HG03025 (cell line): Measurements from ENCODE around the gene SRP19.
"Not testable (repeated sequence)": the region's sequence is repeated elsewhere in the genome, so short reads cannot be mapped to it uniquely, and the experiment has no call there.

Experiments
- ATAC-seq: cut with Tn5 transposase; IDR thresholded peaks from one replicate; pipeline ENCODE4 v1.9.1; 2021; ENCODE audit warnings: mild to moderate bottlenecking, moderate library complexity; ENCODE audit not compliant: unreplicated experiment, low FRiP score

Gene SRP19

GRCh38 chr5:112860929-112861637, at the start of gene SRP19:
Gene SRP19, plus strand, starts transcription at chr5:112861287. Its CDS starts 90 bp downstream, at chr5:112861377.
- peak; percentile 98 for ATAC-seq

- no peak for ATAC-seq
These were observed 48.5 kb upstream of the SRP19 start for GRCh38 chr5:112812549-112812948.

GRCh38 chr5:112820246-112820645, 40.8 kb upstream of the SRP19 start:
- ATAC-seq, result no peak

- ATAC-seq, result no peak
These were observed 38.6 kb upstream of the SRP19 start for GRCh38 chr5:112822456-112822855.

- ATAC-seq, result no peak
These were observed 37.9 kb upstream of the SRP19 start for GRCh38 chr5:112823181-112823580.

- ATAC-seq, result no peak
These were observed 37.4 kb upstream of the SRP19 start for GRCh38 chr5:112823656-112824055.

GRCh38 chr5:112824197-112824596, 36.9 kb upstream of the SRP19 start:
- ATAC-seq, result no peak

- ATAC-seq, result no peak
These were observed 30.7 kb upstream of the SRP19 start for GRCh38 chr5:112830378-112830777.

- ATAC-seq, result no peak
These were observed 27.1 kb upstream of the SRP19 start for GRCh38 chr5:112833971-112834370.

- ATAC-seq, result no peak
These were observed 16.6 kb upstream of the SRP19 start for GRCh38 chr5:112844489-112844888.

GRCh38 chr5:112846556-112846955, 14.5 kb upstream of the SRP19 start:
- ATAC-seq, result no peak

- no peak for ATAC-seq
These were observed 13.8 kb upstream of the SRP19 start for GRCh38 chr5:112847306-112847705.

GRCh38 chr5:112848116-112848811, 12.8 kb upstream of the SRP19 start:
- peak; percentile 98 for ATAC-seq

- no peak for ATAC-seq
These were observed 11.2 kb upstream of the SRP19 start for GRCh38 chr5:112849912-112850311.

- ATAC-seq, result no peak
These were observed 6.4 kb upstream of the SRP19 start for GRCh38 chr5:112854651-112855050.

- no peak for ATAC-seq
These were observed 3.2 kb upstream of the SRP19 start for GRCh38 chr5:112857866-112858265.

- ATAC-seq, result not testable (repeated sequence)
These were observed 537 bp upstream of the SRP19 start for GRCh38 chr5:112860571-112860928.

GRCh38 chr5:112861638-112861985, 525 bp downstream of the SRP19 start:
- no peak for ATAC-seq

- ATAC-seq, result no peak
These were observed 998 bp downstream of the SRP19 start for GRCh38 chr5:112862085-112862484.

- ATAC-seq, result no peak
These were observed 2.5 kb downstream of the SRP19 start for GRCh38 chr5:112863549-112863948.

- ATAC-seq, result no peak
These were observed 4.0 kb downstream of the SRP19 start for GRCh38 chr5:112865128-112865527.

GRCh38 chr5:112866739-112867138, 5.7 kb downstream of the SRP19 start:
- no peak for ATAC-seq
